ENCODE results near the gene C4orf33. TPM values are rescaled to one million over a fixed set of nuclear protein-coding genes. Genes with fewer than 3 reads are reported as not detected.
"Not testable (repeated sequence)": the region's sequence is repeated elsewhere in the genome, so short reads cannot be mapped to it uniquely, and the experiment has no call there.

Gene C4orf33
- total and polyA plus RNA-seq, 8 donors = 4.5 to 27.5 (median 13.3) TPM; not detected in 1

GRCh38 chr4:129111919-129112318, 16.0 kb downstream of the C4orf33 start:
- TF ChIP-seq CTCF (IDR thresholded peaks at IDR 0.05) (no peak), EP300 (IDR thresholded peaks at IDR 0.05) (no peak), POLR2AphosphoS5 (IDR thresholded peaks at IDR 0.05) (no peak), POLR2A (IDR thresholded peaks at IDR 0.05) (no peak)
- H3K27ac ChIP-seq = no peak overlapping the region
- H3K36me3 ChIP-seq = peaks cover 0 to 39% (median 27%) of the 10 kb centered on the region in 4 donors
- intact Hi-C loops (cut with DNase I; ENCODE audit: low total_unique reads) = no loop called here
- H3K27me3 ChIP-seq = no peaks in the 10 kb centered on the region
- no peak for DNase-seq
- H3K4me1 ChIP-seq = no peaks in the 10 kb centered on the region
- no peak overlapping the region for H3K4me3 ChIP-seq
- H3K9me3 ChIP-seq = no peaks in the 10 kb centered on the region

- 19 to 33% (median 23%) methylated on average over 1 of the region's 1 CpG for WGBS, 5 donors
- H3K4me1 ChIP-seq = no peaks in the 10 kb centered on the region
- TF ChIP-seq CTCF (IDR thresholded peaks at IDR 0.05) = no peak
- intact Hi-C loops (cut with DNase I; ENCODE audit: low total_unique reads) = no loop called here
- H3K27ac ChIP-seq = no peak overlapping the region
- no peaks in the 10 kb centered on the region for H3K27me3 ChIP-seq
- H3K36me3 ChIP-seq = peaks cover 0 to 39% (median 30%) of the 10 kb centered on the region in 4 donors
- no peak overlapping the region for H3K4me3 ChIP-seq
- DNase-seq = no peak
- H3K9me3 ChIP-seq = no peaks in the 10 kb centered on the region
Measured at GRCh38 chr4:129113434-129113833, 17.5 kb downstream of the C4orf33 start.

- H3K4me3 ChIP-seq = no peak overlapping the region
- H3K4me1 ChIP-seq = no peaks in the 10 kb centered on the region
- TF ChIP-seq POLR2A (IDR thresholded peaks at IDR 0.05) (no peak), POLR2AphosphoS5 (IDR thresholded peaks at IDR 0.05) (no peak), EP300 (IDR thresholded peaks at IDR 0.05) (no peak), CTCF (IDR thresholded peaks at IDR 0.05) (no peak)
- 73 to 91% (median 83%) methylated on average over 1 of the region's 1 CpG for WGBS, 5 donors
- intact Hi-C loops (cut with DNase I; ENCODE audit: low total_unique reads) = no loop called here
- H3K27me3 ChIP-seq = no peaks in the 10 kb centered on the region
- H3K36me3 ChIP-seq = peaks cover 0 to 37% (median 28%) of the 10 kb centered on the region in 4 donors
- no peak overlapping the region for H3K27ac ChIP-seq
- no peak for DNase-seq
- H3K9me3 ChIP-seq = no peaks in the 10 kb centered on the region
Measured at GRCh38 chr4:129113919-129114318, 18.0 kb downstream of the C4orf33 start.

- no peak for TF ChIP-seq POLR2AphosphoS5 (IDR thresholded peaks at IDR 0.05)
- TF ChIP-seq CTCF (IDR thresholded peaks at IDR 0.05) = no peak
- no peak for TF ChIP-seq EP300 (IDR thresholded peaks at IDR 0.05)
- no peak for TF ChIP-seq POLR2A (IDR thresholded peaks at IDR 0.05)
- 92 to 100% (median 93%) methylated on average over 5 of the region's 5 CpGs for WGBS, 5 donors
- no peak overlapping the region for H3K4me3 ChIP-seq
- H3K36me3 ChIP-seq = peaks cover 0 to 8% (median 3%) of the 10 kb centered on the region in 4 donors
- intact Hi-C loops (cut with DNase I; ENCODE audit: low total_unique reads) = no loop called here
- H3K27ac ChIP-seq = no peak overlapping the region
- no peaks in the 10 kb centered on the region for H3K27me3 ChIP-seq
- DNase-seq = no peak
- no peaks in the 10 kb centered on the region for H3K9me3 ChIP-seq
- H3K4me1 ChIP-seq = no peaks in the 10 kb centered on the region
Measured at GRCh38 chr4:129117705-129118104, 21.8 kb downstream of the C4orf33 start.

GRCh38 chr4:129126614-129127013, 30.7 kb downstream of the C4orf33 start:
- DNase-seq; H3K27me3 ChIP-seq; H3K27ac ChIP-seq; H3K36me3 ChIP-seq; H3K4me1 ChIP-seq; H3K4me3 ChIP-seq; H3K9me3 ChIP-seq; intact Hi-C loops (cut with DNase I; ENCODE audit: low total_unique reads): not testable (repeated sequence)
- WGBS, 5 donors = 85 to 93% (median 91%) methylated on average over 5 of the region's 5 CpGs
